Ovary (tissue), 3 donors: ENCODE results near the gene KSR1.

ENCODE experiments used
- EP300 ChIP-seq: sonication (generic); formaldehyde crosslinking; IDR thresholded peaks from one replicate; pipeline ENCODE4 v1.6.1; 2017; ENCODE audit warnings: antibody characterized with exemption
- POLR2A ChIP-seq: fragments of 450-650 bp; IDR thresholded peaks from one replicate; pipeline ENCODE4 v1.6.1; 2017; ENCODE audit warnings: antibody characterized with exemption, mild to moderate bottlenecking, moderate library complexity
- TF ChIP-seq, protein P1 (sequence below), 3 donors: fragments of 450-650 bp in 2 of 3; fragments of 200-600 bp in 1 of 3; IDR thresholded peaks; one replicate each; pipeline versions ENCODE4 v1.5.1 to v1.8.0; 2016 to 2022; ENCODE audit warnings: antibody characterized with exemption in 3 of 3, mild to moderate bottlenecking in 1 of 3
- donor health status: DM: no; HTN: no; CAD: no.

DNA sequence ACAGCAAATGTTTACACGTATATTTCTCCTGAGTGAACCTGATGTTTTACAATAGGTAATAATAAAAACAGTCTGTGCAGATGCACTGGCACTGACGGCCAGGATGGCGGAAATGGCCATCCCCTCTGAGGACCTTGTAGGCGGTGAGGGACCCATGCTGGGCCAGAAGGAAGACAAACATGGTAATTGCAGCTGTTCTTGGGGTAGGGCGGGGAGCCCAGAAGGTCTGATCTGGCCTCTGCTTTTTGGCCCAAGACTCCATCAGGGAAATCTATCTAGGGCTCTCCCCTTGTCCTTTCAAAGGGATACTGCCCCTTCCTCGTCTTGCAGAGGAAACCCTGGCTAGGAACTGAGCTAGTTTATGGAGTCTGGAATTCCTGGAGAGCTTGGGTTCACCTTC is 167.4 kb downstream of the KSR1 start:
- TF ChIP-seq, protein P1, sequence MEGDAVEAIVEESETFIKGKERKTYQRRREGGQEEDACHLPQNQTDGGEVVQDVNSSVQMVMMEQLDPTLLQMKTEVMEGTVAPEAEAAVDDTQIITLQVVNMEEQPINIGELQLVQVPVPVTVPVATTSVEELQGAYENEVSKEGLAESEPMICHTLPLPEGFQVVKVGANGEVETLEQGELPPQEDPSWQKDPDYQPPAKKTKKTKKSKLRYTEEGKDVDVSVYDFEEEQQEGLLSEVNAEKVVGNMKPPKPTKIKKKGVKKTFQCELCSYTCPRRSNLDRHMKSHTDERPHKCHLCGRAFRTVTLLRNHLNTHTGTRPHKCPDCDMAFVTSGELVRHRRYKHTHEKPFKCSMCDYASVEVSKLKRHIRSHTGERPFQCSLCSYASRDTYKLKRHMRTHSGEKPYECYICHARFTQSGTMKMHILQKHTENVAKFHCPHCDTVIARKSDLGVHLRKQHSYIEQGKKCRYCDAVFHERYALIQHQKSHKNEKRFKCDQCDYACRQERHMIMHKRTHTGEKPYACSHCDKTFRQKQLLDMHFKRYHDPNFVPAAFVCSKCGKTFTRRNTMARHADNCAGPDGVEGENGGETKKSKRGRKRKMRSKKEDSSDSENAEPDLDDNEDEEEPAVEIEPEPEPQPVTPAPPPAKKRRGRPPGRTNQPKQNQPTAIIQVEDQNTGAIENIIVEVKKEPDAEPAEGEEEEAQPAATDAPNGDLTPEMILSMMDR (IDR thresholded peaks at IDR 0.05) = no peak
- no peak for TF ChIP-seq EP300
- no peak for TF ChIP-seq POLR2A
